Neural cell (in vitro differentiated cells): ENCODE results near the gene HCRTR2. TPM values are rescaled to one million over a fixed set of nuclear protein-coding genes. Genes with fewer than 3 reads are reported as not detected.

Experiments
- H2AFZ ChIP-seq: fragments of 200-600, 300-800 bp; sonication (generic), shearing (Covaris generic); 2 replicates; pipeline ENCODE4 v1.6.0; 2014; ENCODE audit warnings: low read depth, mild to moderate bottlenecking, antibody characterized with exemption, low read length, moderate library complexity
- H3F3A ChIP-seq: fragments of 200-600 bp; shearing (Covaris generic); 2 replicates; pipeline ENCODE4 v1.6.1; 2016; ENCODE audit warnings: mild to moderate bottlenecking, moderate library complexity, mixed read lengths, antibody characterized with exemption, low read length; ENCODE audit not compliant: insufficient read depth, poor library complexity, severe bottlenecking
- H3K27ac ChIP-seq: fragments of 200-600, 300-800 bp; sonication (generic), shearing (Covaris generic); 2 replicates; pipeline ENCODE4 v1.5.1; 2014; ENCODE audit warnings: mild to moderate bottlenecking, low read length, moderate library complexity
- H3K27me3 ChIP-seq: fragments of 300-800, 200-600 bp; sonication (generic), shearing (Covaris generic); 2 replicates; pipeline ENCODE4 v1.6.0; 2014; ENCODE audit warnings: mild to moderate bottlenecking, low read depth, low read length, moderate library complexity; ENCODE audit not compliant: insufficient read depth
- H3K36me3 ChIP-seq: fragments of 300-800, 200-600 bp; sonication (generic), shearing (Covaris generic); 2 replicates; pipeline ENCODE4 v1.5.1; 2014; ENCODE audit warnings: mild to moderate bottlenecking, antibody characterized with exemption, low read length, moderate library complexity; ENCODE audit not compliant: insufficient read depth
- H3K4me2 ChIP-seq: fragments of 300-800, 200-600 bp; sonication (generic), shearing (Covaris generic); 2 replicates; pipeline ENCODE4 v1.6.0; 2014; ENCODE audit warnings: mild to moderate bottlenecking, low read length
- H3K4me3 ChIP-seq: fragments of 300-800, 200-600 bp; sonication (generic), shearing (Covaris generic); 2 replicates; pipeline ENCODE4 v1.5.1; 2014; ENCODE audit warnings: mild to moderate bottlenecking, low read length, moderate library complexity
- H3K79me2 ChIP-seq: fragments of 200-600 bp; shearing (Covaris generic); replicated peaks from 2 replicates; pipeline ENCODE4 v1.6.0; 2014; ENCODE audit warnings: mild to moderate bottlenecking, low read length, moderate library complexity; ENCODE audit not compliant: insufficient read depth
- H3K9ac ChIP-seq: fragments of 300-800, 200-600 bp; sonication (generic), shearing (Covaris generic); 2 replicates; pipeline ENCODE4 v1.6.1; 2016; ENCODE audit warnings: mild to moderate bottlenecking, low read length, mixed read lengths
- H3K9me2 ChIP-seq: fragments of 200-600 bp; shearing (Covaris generic); 2 replicates; pipeline ENCODE4 v1.6.1; 2016; ENCODE audit warnings: mild to moderate bottlenecking, low read length, mixed read lengths; ENCODE audit not compliant: insufficient read depth
- H3K9me3 ChIP-seq: fragments of 200-600, 300-800 bp; sonication (generic), shearing (Covaris generic); 2 replicates; pipeline ENCODE4 v1.6.1; 2016; ENCODE audit warnings: mild to moderate bottlenecking, mixed run types, low read length, moderate library complexity, mixed read lengths
- H4K20me1 ChIP-seq: fragments of 200-600 bp; shearing (Covaris generic); 2 replicates; pipeline ENCODE4 v1.6.1; 2016; ENCODE audit warnings: mild to moderate bottlenecking, mixed run types; ENCODE audit not compliant: insufficient read depth
- EP300 ChIP-seq: fragments of 450-650 bp; conservative IDR thresholded peaks from 2 replicates; pipeline ENCODE4 v1.6.1; 2014; ENCODE audit warnings: antibody characterized with exemption, mild to moderate bottlenecking, moderate library complexity; ENCODE audit not compliant: poor library complexity, severe bottlenecking
- EZH2 ChIP-seq: fragments of 200-600, 300-800 bp; shearing (Covaris generic), sonication (generic); IDR thresholded peaks from 2 replicates; pipeline ENCODE4 v1.6.1; 2014; ENCODE audit warnings: antibody characterized with exemption, low read length, borderline replicate concordance, mild to moderate bottlenecking; ENCODE audit not compliant: insufficient read depth, poor library complexity, severe bottlenecking
- MXI1 ChIP-seq: fragments of 450-650 bp; conservative IDR thresholded peaks from 2 replicates; pipeline ENCODE4 v1.6.1; 2014; ENCODE audit warnings: antibody characterized with exemption, mild to moderate bottlenecking; ENCODE audit not compliant: poor library complexity, severe bottlenecking
- POLR2AphosphoS5 ChIP-seq: IDR thresholded peaks from 2 replicates; pipeline ENCODE4 v1.6.1; 2012
- RAD21 ChIP-seq: fragments of 450-650 bp; conservative IDR thresholded peaks from 2 replicates; pipeline ENCODE4 v1.6.1; 2014; ENCODE audit warnings: antibody characterized with exemption, mild to moderate bottlenecking, moderate library complexity
- REST ChIP-seq: IDR thresholded peaks from 2 replicates; pipeline ENCODE4 v1.6.1; 2012; ENCODE audit warnings: borderline replicate concordance
- SMC3 ChIP-seq: fragments of 450-650 bp; conservative IDR thresholded peaks from 2 replicates; pipeline ENCODE4 v1.6.1; 2014; ENCODE audit warnings: antibody characterized with exemption, mild to moderate bottlenecking, moderate library complexity; ENCODE audit not compliant: poor library complexity
- TAF1 ChIP-seq: IDR thresholded peaks from 2 replicates; pipeline ENCODE4 v1.6.1; 2012; ENCODE audit warnings: low read depth
- polyA plus RNA-seq: library from polyadenylated mRNA; depleted of rRNA; stranded (reverse); fragments of >200 nt; gene quantifications from 2 replicates; pipeline ENCODE4 v1.2.3, GENCODE V29; 2014
- TF ChIP-seq, protein P1 (sequence below): fragments of 450-650 bp; IDR thresholded peaks from 2 replicates; pipeline ENCODE4 v1.5.1; 2014; ENCODE audit warnings: antibody characterized with exemption, mild to moderate bottlenecking, moderate library complexity; ENCODE audit not compliant: poor library complexity, severe bottlenecking

The HCRTR2 gene
- polyA plus RNA-seq, 1 donor from 2014 or later = 8.1 TPM

- Histone ChIP-seq H3K9ac (no peak overlapping the region), H3K27me3 (no peaks in the 10 kb centered on the region), H3K27ac (no peak overlapping the region), H3F3A (no peaks in the 10 kb centered on the region), H3K4me2 (no peak overlapping the region), H3K9me3 (no peaks in the 10 kb centered on the region), H2AFZ (no peak overlapping the region), H3K9me2 (no peaks in the 10 kb centered on the region), H3K4me3 (no peak overlapping the region), H3K79me2 (no peaks in the 10 kb centered on the region), H3K36me3 (no peaks in the 10 kb centered on the region), H4K20me1 (no peaks in the 10 kb centered on the region)
- TF ChIP-seq, protein P1, sequence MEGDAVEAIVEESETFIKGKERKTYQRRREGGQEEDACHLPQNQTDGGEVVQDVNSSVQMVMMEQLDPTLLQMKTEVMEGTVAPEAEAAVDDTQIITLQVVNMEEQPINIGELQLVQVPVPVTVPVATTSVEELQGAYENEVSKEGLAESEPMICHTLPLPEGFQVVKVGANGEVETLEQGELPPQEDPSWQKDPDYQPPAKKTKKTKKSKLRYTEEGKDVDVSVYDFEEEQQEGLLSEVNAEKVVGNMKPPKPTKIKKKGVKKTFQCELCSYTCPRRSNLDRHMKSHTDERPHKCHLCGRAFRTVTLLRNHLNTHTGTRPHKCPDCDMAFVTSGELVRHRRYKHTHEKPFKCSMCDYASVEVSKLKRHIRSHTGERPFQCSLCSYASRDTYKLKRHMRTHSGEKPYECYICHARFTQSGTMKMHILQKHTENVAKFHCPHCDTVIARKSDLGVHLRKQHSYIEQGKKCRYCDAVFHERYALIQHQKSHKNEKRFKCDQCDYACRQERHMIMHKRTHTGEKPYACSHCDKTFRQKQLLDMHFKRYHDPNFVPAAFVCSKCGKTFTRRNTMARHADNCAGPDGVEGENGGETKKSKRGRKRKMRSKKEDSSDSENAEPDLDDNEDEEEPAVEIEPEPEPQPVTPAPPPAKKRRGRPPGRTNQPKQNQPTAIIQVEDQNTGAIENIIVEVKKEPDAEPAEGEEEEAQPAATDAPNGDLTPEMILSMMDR = peak; percentile 79
- TF ChIP-seq RAD21 (peak; percentile 84), SMC3 (peak; percentile 84), TAF1 (no peak)
Observed at GRCh38 chr6:55276745-55277530, 102.6 kb downstream of the HCRTR2 start.

- no peak for TF ChIP-seq SMC3
- TF ChIP-seq EZH2 = no peak
- no peak for TF ChIP-seq POLR2AphosphoS5
- TF ChIP-seq RAD21 = no peak
- no peak for TF ChIP-seq TAF1
- TF ChIP-seq EP300 = no peak
- no peak for TF ChIP-seq REST
- TF ChIP-seq, protein P1 = no peak
- no peak for TF ChIP-seq MXI1
- Histone ChIP-seq H3K36me3 (no peaks in the 10 kb centered on the region), H3K4me3 (no peak overlapping the region), H4K20me1 (no peaks in the 10 kb centered on the region), H3K79me2 (no peaks in the 10 kb centered on the region), H3K9me2 (no peaks in the 10 kb centered on the region), H3K9ac (no peak overlapping the region), H2AFZ (no peak overlapping the region), H3F3A (no peaks in the 10 kb centered on the region), H3K27me3 (no peaks in the 10 kb centered on the region), H3K27ac (no peak overlapping the region), H3K4me2 (no peak overlapping the region), H3K9me3 (no peaks in the 10 kb centered on the region)
Observed at GRCh38 chr6:55277646-55278045, 103.3 kb downstream of the HCRTR2 start.
